SK-N-SH treated with all-trans-retinoic acid at 6 μM for 48 hours (cell line): Measurements from ENCODE around the gene AP3D1.

Source experiments
- ATAC-seq: fragments of 200-7000 bp; cut with Tn5 transposase; 3 replicates; pipeline ENCODE4 v1.9.1; 2020; ENCODE audit warnings: mild to moderate bottlenecking, moderate library complexity
- ARNTL ChIP-seq: fragments of 450-650 bp; formaldehyde crosslinking; IDR thresholded peaks from 2 replicates; pipeline ENCODE4 v1.5.0; 2020; ENCODE audit warnings: low read depth, mild to moderate bottlenecking, moderate library complexity, borderline replicate concordance
- BACH2 ChIP-seq: fragments of 250-450 bp; sonication (Bioruptor Pico); IDR thresholded peaks from 2 replicates; pipeline ENCODE4 v1.9.0; 2021; ENCODE audit warnings: mild to moderate bottlenecking, borderline replicate concordance
- CSDC2 ChIP-seq: fragments of 250-450 bp; sonication (Bioruptor Pico); IDR thresholded peaks from 2 replicates; pipeline ENCODE4 v1.5.0; 2020; ENCODE audit warnings: mild to moderate bottlenecking, moderate library complexity
- ESRRG ChIP-seq: fragments of 250-450 bp; sonication (Bioruptor Pico); IDR thresholded peaks from 2 replicates; pipeline ENCODE4 v1.6.1; 2021; ENCODE audit warnings: mild to moderate bottlenecking
- GLIS3 ChIP-seq: fragments of 250-450 bp; sonication (Bioruptor Pico); IDR thresholded peaks from 2 replicates; pipeline ENCODE4 v1.5.0; 2020; ENCODE audit warnings: mild to moderate bottlenecking, moderate library complexity
- ISL1 ChIP-seq: fragments of 250-450 bp; sonication (Bioruptor Pico); IDR thresholded peaks from 2 replicates; pipeline ENCODE4 v2.1.2; 2022; ENCODE audit warnings: mild to moderate bottlenecking, moderate library complexity
- OSR1 ChIP-seq: fragments of 250-450 bp; sonication (Bioruptor Pico); IDR thresholded peaks from 2 replicates; pipeline ENCODE4 v1.8.0; 2022; ENCODE audit warnings: moderate library complexity, mild to moderate bottlenecking, inconsistent platforms
- PPARA ChIP-seq: fragments of 250-450 bp; sonication (Bioruptor Pico); IDR thresholded peaks from 2 replicates; pipeline ENCODE4 v1.5.0; 2020; ENCODE audit warnings: mild to moderate bottlenecking, borderline replicate concordance
- RARB ChIP-seq: fragments of 250-450 bp; sonication (Bioruptor Pico); IDR thresholded peaks from 2 replicates; pipeline ENCODE4 v1.8.0; 2021; ENCODE audit warnings: mild to moderate bottlenecking, moderate library complexity
- SNAI2 ChIP-seq: fragments of 250-450 bp; sonication (Bioruptor Pico); IDR thresholded peaks from 2 replicates; pipeline ENCODE4 v1.5.0; 2020; ENCODE audit warnings: mild to moderate bottlenecking, moderate library complexity
- TCF4 ChIP-seq: fragments of 250-450 bp; sonication (Bioruptor Pico); IDR thresholded peaks from 2 replicates; pipeline ENCODE4 v1.8.0; 2021; ENCODE audit warnings: mild to moderate bottlenecking, moderate library complexity, borderline replicate concordance
- TOX ChIP-seq: fragments of 250-450 bp; sonication (Bioruptor Pico); IDR thresholded peaks from 2 replicates; pipeline ENCODE4 v1.8.0; 2021; ENCODE audit warnings: mild to moderate bottlenecking, moderate library complexity, borderline replicate concordance
- ZC3H10 ChIP-seq: fragments of 250-450 bp; sonication (Bioruptor Pico); IDR thresholded peaks from 2 replicates; pipeline ENCODE4 v1.5.1; 2021; ENCODE audit warnings: mild to moderate bottlenecking, moderate library complexity
- ZFP3 ChIP-seq: fragments of 250-450 bp; sonication (Bioruptor Pico); IDR thresholded peaks from 2 replicates; pipeline ENCODE4 v1.5.0; 2020; ENCODE audit warnings: mild to moderate bottlenecking, moderate library complexity
- ZFP30 ChIP-seq: fragments of 450-650 bp; formaldehyde crosslinking; IDR thresholded peaks from 2 replicates; pipeline ENCODE4 v1.5.0; 2022; ENCODE audit warnings: mild to moderate bottlenecking, moderate library complexity
- ZNF565 ChIP-seq: fragments of 450-650 bp; formaldehyde crosslinking; conservative IDR thresholded peaks from 2 replicates; pipeline ENCODE4 v1.5.0; 2020; ENCODE audit warnings: low read depth, mild to moderate bottlenecking, moderate library complexity
- ZNF70 ChIP-seq: fragments of 450-650 bp; formaldehyde crosslinking; IDR thresholded peaks from 2 replicates; pipeline ENCODE4 v1.5.0; 2020; ENCODE audit warnings: mild to moderate bottlenecking, moderate library complexity
- ZNF8 ChIP-seq: fragments of 450-650 bp; formaldehyde crosslinking; IDR thresholded peaks from 2 replicates; pipeline ENCODE4 v1.5.0; 2020; ENCODE audit warnings: mild to moderate bottlenecking, moderate library complexity
- TF ChIP-seq, protein P1 (sequence below): fragments of 250-450 bp; sonication (Bioruptor Pico); IDR thresholded peaks from 2 replicates; pipeline ENCODE4 v1.8.0; 2020; ENCODE audit warnings: mild to moderate bottlenecking, moderate library complexity, borderline replicate concordance
- TF ChIP-seq, protein P2 (sequence below): fragments of 250-450 bp; sonication (Bioruptor Pico); IDR thresholded peaks from 2 replicates; pipeline ENCODE4 v1.8.0; 2021; ENCODE audit warnings: low read depth, mild to moderate bottlenecking, moderate library complexity, borderline replicate concordance
- TF ChIP-seq, protein P3 (sequence below): fragments of 250-450 bp; sonication (Bioruptor Pico); IDR thresholded peaks from 2 replicates; pipeline ENCODE4 v1.5.1; 2021; ENCODE audit warnings: mild to moderate bottlenecking, moderate library complexity

AP3D1 gene

DNA sequence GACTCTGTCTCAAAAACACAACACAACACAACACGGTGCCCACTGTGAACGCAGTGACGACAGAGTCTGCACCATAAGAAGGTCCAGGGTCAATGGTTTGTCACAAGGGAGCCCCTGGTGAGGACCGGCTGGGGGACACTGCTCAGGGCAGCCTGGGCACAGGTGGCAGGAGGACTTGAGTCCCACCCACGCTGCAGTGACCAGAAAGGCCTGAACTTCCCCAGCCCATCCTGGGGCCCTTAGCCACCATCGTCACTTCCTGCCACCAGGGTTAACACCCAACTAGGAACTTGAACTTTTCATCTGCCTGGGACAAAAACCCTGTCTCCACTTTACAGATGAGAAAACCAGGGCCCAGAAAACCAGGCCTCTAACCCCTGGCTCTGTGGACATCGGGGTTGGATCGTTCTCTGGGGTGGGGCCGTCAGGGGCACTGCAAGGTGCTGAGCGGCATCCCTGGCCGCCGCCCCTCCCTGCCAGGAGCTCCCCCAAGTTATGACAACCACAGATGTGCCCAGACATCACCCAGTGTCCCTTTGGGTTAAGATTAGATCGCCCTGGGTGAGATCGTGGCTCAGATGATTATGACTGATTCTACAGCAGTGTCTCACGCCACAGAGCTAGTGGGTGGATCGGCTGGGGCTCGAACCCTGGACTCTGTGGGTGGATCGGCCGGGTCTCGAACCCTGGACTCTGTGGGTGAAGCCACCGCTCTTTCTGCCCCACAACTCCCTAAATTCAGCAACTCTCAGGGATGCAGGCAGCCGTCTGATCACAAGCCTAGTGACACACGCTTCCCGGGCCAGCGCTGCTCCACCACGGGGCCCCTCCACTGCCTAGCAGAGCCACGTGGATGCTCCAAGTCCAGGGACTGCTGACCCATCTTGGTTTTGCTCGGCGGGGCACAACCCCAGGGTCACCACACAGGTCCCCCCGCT lies 69.2 kb downstream of the AP3D1 start:
- no peak for TF ChIP-seq ZC3H10 (CRISPR knock-in tag)
- TF ChIP-seq SNAI2 (CRISPR knock-in tag), result no peak
- TF ChIP-seq ZNF8 (CRISPR knock-in tag), result no peak
- no peak for TF ChIP-seq ZNF70
- TF ChIP-seq ISL1 (CRISPR knock-in tag), result no peak
- no peak for TF ChIP-seq CSDC2 (CRISPR knock-in tag)
- TF ChIP-seq, protein P1, sequence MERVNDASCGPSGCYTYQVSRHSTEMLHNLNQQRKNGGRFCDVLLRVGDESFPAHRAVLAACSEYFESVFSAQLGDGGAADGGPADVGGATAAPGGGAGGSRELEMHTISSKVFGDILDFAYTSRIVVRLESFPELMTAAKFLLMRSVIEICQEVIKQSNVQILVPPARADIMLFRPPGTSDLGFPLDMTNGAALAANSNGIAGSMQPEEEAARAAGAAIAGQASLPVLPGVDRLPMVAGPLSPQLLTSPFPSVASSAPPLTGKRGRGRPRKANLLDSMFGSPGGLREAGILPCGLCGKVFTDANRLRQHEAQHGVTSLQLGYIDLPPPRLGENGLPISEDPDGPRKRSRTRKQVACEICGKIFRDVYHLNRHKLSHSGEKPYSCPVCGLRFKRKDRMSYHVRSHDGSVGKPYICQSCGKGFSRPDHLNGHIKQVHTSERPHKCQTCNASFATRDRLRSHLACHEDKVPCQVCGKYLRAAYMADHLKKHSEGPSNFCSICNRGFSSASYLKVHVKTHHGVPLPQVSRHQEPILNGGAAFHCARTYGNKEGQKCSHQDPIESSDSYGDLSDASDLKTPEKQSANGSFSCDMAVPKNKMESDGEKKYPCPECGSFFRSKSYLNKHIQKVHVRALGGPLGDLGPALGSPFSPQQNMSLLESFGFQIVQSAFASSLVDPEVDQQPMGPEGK (CRISPR knock-in tag), result no peak
- TF ChIP-seq TCF4 (CRISPR knock-in tag), result no peak
- no peak for TF ChIP-seq ZFP3
- TF ChIP-seq, protein P2, sequence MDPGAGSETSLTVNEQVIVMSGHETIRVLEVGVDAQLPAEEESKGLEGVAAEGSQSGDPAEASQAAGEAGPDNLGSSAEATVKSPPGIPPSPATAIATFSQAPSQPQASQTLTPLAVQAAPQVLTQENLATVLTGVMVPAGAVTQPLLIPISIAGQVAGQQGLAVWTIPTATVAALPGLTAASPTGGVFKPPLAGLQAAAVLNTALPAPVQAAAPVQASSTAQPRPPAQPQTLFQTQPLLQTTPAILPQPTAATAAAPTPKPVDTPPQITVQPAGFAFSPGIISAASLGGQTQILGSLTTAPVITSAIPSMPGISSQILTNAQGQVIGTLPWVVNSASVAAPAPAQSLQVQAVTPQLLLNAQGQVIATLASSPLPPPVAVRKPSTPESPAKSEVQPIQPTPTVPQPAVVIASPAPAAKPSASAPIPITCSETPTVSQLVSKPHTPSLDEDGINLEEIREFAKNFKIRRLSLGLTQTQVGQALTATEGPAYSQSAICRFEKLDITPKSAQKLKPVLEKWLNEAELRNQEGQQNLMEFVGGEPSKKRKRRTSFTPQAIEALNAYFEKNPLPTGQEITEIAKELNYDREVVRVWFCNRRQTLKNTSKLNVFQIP, result no peak
- TF ChIP-seq PPARA (CRISPR knock-in tag), result no peak
- TF ChIP-seq ZFP30, result no peak
- TF ChIP-seq OSR1 (CRISPR knock-in tag), result no peak
- no peak for TF ChIP-seq TOX (CRISPR knock-in tag)
- no peak for ATAC-seq

DNA sequence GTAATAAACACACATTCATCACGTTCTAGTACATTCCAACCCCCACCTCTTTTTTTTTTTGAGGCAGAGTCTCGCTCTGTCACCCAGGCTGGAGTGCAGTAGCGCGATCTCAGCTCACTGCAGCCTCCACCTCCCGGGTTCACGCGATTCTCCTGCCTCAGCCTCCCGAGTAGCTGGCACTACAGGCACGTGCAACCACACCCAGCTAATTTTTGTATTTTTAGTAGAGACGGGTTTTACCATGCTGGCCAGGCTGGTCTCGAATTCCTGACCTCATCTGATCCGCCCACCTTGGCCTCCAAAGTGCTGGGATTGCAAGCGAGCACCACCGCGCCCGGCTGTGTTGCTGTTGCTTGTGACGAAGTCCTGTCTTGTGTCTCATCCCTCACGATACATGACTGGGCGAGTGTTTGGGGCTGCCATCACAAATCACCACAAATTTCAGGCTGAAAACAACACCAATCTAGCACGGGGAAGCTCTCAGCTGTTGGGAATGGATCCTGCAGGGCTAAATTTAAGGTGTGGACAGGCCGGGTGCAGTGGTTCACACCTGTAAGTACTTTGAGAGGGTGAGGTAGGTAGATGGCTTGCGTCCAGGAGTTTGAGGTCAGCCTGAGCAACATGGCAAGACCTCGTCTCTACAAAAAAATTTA lies 70.9 kb downstream of the AP3D1 start:
- no peak for TF ChIP-seq BACH2 (CRISPR knock-in tag)
- TF ChIP-seq ESRRG (CRISPR knock-in tag), result no peak
- no peak for TF ChIP-seq RARB (CRISPR knock-in tag)
- TF ChIP-seq TCF4 (CRISPR knock-in tag), result no peak
- TF ChIP-seq, protein P2, result no peak
- no peak for TF ChIP-seq ZNF565 (CRISPR knock-in tag)
- no peak for ATAC-seq

DNA sequence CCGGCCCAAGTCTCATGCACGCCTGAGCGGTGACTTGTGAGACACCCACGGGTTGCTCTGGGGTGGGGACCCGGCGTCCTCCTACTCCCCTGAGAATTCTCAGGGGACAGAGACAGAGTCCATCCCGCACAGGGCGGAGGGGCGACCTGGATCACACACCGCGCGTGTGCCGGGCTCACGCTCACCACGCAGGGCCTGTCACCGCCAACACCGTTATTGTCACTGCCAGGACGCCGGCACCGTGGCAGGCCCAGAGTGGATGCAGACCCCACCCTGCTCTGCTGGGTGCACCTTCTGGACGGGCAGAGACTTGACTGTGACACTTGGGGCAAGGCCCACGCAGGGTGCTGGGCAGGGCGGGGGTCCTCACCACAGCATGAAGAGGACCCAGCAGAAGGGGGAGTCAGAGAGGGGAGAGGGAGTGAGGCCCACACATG lies 71.5 kb downstream of the AP3D1 start:
- TF ChIP-seq ARNTL (CRISPR knock-in tag) (no peak), ZNF565 (CRISPR knock-in tag) (no peak), CSDC2 (CRISPR knock-in tag) (no peak), ZNF70 (no peak), GLIS3 (no peak), TOX (CRISPR knock-in tag) (no peak), ZNF8 (CRISPR knock-in tag) (no peak), PPARA (CRISPR knock-in tag) (no peak), ESRRG (CRISPR knock-in tag) (no peak), RARB (CRISPR knock-in tag) (no peak), SNAI2 (CRISPR knock-in tag) (no peak), ISL1 (CRISPR knock-in tag) (no peak)
- TF ChIP-seq, protein P3, sequence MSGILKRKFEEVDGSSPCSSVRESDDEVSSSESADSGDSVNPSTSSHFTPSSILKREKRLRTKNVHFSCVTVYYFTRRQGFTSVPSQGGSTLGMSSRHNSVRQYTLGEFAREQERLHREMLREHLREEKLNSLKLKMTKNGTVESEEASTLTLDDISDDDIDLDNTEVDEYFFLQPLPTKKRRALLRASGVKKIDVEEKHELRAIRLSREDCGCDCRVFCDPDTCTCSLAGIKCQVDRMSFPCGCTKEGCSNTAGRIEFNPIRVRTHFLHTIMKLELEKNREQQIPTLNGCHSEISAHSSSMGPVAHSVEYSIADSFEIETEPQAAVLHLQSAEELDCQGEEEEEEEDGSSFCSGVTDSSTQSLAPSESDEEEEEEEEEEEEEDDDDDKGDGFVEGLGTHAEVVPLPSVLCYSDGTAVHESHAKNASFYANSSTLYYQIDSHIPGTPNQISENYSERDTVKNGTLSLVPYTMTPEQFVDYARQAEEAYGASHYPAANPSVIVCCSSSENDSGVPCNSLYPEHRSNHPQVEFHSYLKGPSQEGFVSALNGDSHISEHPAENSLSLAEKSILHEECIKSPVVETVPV (CRISPR knock-in tag), result no peak
- ATAC-seq, result no peak
